Measurements from ENCODE around the gene TMEM198. TPM values are rescaled to one million over a fixed set of nuclear protein-coding genes. Genes with fewer than 3 reads are reported as not detected.

TMEM198 gene
- total RNA-seq, 6 experiments from 2014 or later = 2.3 to 2.8 (median 2.7) TPM

DNA sequence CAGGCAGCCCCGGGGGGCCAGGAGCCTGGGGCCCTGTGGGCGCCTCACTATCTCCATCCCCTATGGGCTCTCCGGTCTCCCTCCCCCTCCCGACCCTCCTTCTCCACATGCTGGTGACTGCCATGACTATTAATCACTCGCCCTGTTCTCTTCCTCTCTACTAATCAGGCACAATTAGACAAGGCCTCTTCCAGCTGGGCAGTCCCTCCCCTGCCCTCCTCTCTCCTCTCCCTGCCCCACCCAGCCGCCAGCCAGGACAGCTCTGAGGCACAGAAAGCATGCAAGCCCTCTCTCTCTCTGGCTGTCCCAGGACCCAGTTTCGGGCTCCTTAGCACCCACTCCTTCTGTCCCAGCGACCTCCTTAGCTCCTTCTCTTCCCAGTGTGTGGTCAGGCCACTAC lies 23.7 kb upstream of the TMEM198 start:
- H3K27ac Mint-ChIP-seq = peak overlapping the region; percentile 12
- H3K36me3 Mint-ChIP-seq (ENCODE audit: low read depth) = no peaks in the 10 kb centered on the region
- peaks cover 37% of the 10 kb centered on the region for H3K4me1 Mint-ChIP-seq (ENCODE audit: low read depth)
- H3K4me3 Mint-ChIP-seq = peak overlapping the region; percentile 8; the same call in 1 of the 2 replicates
- peak; percentile 21 for DNase-seq
- peaks cover 10% of the 10 kb centered on the region; the same call in 1 of the 2 replicates for H3K27me3 Mint-ChIP-seq (ENCODE audit: insufficient read depth)
- TF ChIP-seq, protein P1, sequence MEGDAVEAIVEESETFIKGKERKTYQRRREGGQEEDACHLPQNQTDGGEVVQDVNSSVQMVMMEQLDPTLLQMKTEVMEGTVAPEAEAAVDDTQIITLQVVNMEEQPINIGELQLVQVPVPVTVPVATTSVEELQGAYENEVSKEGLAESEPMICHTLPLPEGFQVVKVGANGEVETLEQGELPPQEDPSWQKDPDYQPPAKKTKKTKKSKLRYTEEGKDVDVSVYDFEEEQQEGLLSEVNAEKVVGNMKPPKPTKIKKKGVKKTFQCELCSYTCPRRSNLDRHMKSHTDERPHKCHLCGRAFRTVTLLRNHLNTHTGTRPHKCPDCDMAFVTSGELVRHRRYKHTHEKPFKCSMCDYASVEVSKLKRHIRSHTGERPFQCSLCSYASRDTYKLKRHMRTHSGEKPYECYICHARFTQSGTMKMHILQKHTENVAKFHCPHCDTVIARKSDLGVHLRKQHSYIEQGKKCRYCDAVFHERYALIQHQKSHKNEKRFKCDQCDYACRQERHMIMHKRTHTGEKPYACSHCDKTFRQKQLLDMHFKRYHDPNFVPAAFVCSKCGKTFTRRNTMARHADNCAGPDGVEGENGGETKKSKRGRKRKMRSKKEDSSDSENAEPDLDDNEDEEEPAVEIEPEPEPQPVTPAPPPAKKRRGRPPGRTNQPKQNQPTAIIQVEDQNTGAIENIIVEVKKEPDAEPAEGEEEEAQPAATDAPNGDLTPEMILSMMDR (IDR thresholded peaks at IDR 0.05) = no peak
- H3K9me3 Mint-ChIP-seq = no peaks in the 10 kb centered on the region

DNA sequence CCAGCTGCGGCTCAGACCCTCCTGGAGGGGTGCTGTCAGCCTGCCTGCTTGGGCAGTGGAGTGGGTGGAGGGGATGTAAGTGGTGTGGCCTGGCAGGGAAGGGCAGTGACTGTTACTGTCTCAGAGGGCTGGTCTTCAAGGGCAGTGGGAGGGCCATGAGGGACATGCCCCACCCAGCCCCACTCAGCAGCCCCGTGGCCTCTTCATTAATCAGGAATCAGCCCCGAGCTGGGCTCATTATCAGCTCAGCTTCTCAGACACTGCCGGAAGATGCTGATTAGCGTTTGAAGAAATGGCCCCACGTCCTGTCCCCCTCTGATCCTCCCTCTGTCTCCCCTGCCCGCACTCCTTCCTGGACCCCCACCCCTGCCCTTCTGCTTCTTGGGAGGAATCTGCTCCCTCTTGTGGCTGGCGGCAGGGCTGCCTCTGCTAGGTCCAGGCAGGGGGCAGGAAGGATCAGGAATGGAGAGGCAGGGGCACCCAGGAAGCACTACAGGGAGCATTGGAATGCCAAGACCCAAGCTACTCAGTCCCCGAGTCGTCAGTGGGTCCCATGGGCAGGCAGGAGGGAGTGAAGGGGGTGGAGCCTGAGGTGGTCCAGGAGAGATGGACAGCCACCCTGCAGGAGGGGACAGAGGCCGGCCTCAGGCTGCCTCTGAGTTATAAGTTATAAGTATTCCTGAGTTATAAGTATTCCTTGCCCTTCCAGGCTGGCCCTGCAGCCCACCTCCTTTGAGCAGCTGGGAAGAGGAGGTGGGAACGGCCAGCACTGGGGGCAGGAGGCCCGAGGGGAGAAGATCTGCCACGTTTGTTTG lies 22.6 kb upstream of the TMEM198 start:
- TF ChIP-seq, protein P1 (IDR thresholded peaks at IDR 0.05) = peak; percentile 84
- DNase-seq = no peak
- H3K27me3 Mint-ChIP-seq (ENCODE audit: insufficient read depth) = peaks cover 7% of the 10 kb centered on the region; the same call in 1 of the 2 replicates
- H3K36me3 Mint-ChIP-seq (ENCODE audit: low read depth) = no peaks in the 10 kb centered on the region
- H3K27ac Mint-ChIP-seq = peak overlapping the region; percentile 91
- peak overlapping the region; percentile 79 for H3K4me3 Mint-ChIP-seq
- no peaks in the 10 kb centered on the region for H3K9me3 Mint-ChIP-seq
- peaks cover 37% of the 10 kb centered on the region for H3K4me1 Mint-ChIP-seq (ENCODE audit: low read depth)

DNA sequence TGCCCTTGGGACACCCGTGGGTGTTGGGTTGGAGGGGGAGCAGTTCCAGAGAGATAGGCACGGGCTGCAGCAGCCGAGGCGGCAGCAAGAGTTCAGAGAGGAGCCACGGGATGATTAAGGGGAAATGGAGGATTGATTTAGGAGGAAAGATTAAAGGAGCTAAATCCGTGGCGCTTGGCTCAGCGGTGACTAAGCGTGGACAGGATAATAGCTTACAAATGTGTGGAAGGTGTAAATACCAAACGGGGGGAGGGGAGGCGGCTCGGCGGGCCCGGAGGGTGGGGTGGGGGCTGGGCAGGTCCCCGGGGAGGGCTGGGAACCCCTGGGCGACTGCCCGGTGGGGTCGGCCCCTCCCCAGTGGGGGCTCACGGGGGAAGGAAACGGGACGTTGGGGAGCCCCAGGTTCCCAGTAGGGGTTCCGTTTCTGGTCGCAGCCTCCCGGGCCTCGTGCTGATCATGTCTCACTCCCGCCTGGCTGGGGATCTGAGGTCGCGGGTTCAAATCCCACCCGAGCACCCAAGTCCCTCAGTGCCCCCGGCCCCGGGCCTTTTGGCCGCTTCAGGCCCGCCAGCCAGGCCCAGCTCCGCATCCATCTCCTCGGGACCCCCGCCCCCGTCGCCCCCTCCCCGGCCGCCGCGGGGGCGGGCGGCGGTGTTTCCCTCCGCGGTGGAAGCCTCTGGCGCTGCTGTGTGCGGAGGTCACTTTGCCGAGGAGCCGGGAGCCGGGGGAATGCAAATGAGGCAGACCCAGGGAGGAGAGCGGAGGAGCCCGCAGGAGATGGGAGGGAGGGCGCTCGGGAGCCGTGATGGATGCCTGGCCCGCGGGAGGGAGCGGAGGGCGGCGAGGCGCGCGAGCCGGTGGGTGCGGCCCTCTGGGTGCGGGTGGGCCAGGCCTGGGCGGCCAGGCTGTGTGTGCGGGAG lies 21.5 kb upstream of the TMEM198 start:
- Mint-ChIP-seq H3K9me3 (no peaks in the 10 kb centered on the region), H3K27me3 (ENCODE audit: insufficient read depth) (peaks cover 11% of the 10 kb centered on the region; the same call in 1 of the 2 replicates), H3K4me1 (ENCODE audit: low read depth) (peaks cover 37% of the 10 kb centered on the region), H3K36me3 (ENCODE audit: low read depth) (no peaks in the 10 kb centered on the region), H3K4me3 (peak overlapping the region; percentile 79), H3K27ac (peak overlapping the region; percentile 91)
- peak; percentile 84 for DNase-seq
- TF ChIP-seq, protein P1 (IDR thresholded peaks at IDR 0.05) = no peak

DNA sequence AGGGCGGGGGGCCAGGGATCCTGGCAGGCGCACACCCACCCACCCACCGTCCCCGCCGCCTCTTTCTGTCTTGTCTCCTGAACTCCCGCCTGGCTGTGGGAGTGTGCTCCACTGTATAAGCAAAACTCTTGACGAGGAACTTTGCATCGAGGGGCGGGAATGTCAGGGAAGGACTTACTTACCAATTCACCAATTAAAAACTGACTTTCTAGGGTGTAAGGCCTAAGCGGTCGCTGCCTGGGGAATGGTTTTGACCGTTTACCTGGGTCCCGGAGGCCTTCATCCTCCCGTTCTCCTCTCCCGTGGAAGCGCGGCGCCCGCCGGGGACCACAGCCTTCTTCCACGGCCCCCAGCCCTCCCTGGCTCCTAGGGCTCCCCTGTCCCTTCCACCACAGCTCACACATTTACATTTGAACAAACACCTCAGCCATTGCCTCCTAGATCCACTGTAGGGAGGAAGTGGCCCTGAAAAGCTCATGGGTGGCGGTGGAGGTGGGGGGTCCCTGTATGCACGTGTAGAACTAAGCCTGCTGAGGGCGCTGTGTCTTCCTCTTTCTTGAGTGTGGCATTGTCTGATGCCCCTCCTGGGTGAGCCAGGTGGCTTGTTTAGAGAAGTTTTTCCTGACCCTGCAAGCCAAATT lies 20.7 kb upstream of the TMEM198 start:
- H3K27me3 Mint-ChIP-seq (ENCODE audit: insufficient read depth) = peaks cover 13% of the 10 kb centered on the region; the same call in 1 of the 2 replicates
- DNase-seq = no peak
- TF ChIP-seq, protein P1 (IDR thresholded peaks at IDR 0.05) = peak; percentile 45
- no peaks in the 10 kb centered on the region for H3K9me3 Mint-ChIP-seq
- H3K4me3 Mint-ChIP-seq = no peak overlapping the region
- H3K4me1 Mint-ChIP-seq (ENCODE audit: low read depth) = peaks cover 31% of the 10 kb centered on the region
- H3K27ac Mint-ChIP-seq = peak overlapping the region; percentile 24; the same call in 1 of the 2 replicates
- H3K36me3 Mint-ChIP-seq (ENCODE audit: low read depth) = no peaks in the 10 kb centered on the region

DNA sequence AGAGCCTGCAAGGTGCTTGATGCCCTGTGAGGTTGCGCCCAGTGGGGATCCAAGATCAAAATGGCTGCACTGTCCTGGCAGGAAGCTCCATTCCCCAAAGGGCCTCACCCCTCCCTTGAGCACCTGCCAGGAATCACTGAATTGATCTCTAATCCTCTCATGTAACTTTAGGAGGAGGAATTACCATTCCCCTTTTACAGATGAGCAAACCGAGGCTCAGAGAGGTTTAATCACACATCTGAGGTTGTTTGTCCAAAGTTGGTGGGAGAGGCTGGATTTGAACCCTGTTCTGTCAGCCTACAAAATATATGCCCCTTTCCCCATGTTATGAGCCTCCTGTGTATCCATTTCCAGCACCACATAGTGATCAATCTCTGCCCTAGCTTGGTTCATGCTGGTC lies 19.0 kb upstream of the TMEM198 start:
- DNase-seq = no peak
- Mint-ChIP-seq H3K27me3 (ENCODE audit: insufficient read depth) (peaks cover 19% of the 10 kb centered on the region), H3K4me1 (ENCODE audit: low read depth) (peaks cover 24% of the 10 kb centered on the region), H3K27ac (no peak overlapping the region), H3K9me3 (no peaks in the 10 kb centered on the region), H3K4me3 (no peak overlapping the region), H3K36me3 (ENCODE audit: low read depth) (no peaks in the 10 kb centered on the region)
- TF ChIP-seq, protein P1 (IDR thresholded peaks at IDR 0.05) = no peak

Measured in HFFc6 (cell line).